Kidney epithelial cell (primary cell): ENCODE results near the gene FNDC5. TPM values are rescaled to one million over a fixed set of nuclear protein-coding genes. Genes with fewer than 3 reads are reported as not detected.

Source experiments
- DNase-seq: peaks from one replicate; pipeline ENCODE4 v3.0.0-alpha.2; 2010; ENCODE audit warnings: low read depth
- H3K27me3 ChIP-seq: 2 replicates; pipeline ENCODE4 v1.6.0; 2011; ENCODE audit warnings: low read length; ENCODE audit not compliant: control insufficient read depth, insufficient read depth
- H3K36me3 ChIP-seq: 2 replicates; pipeline ENCODE4 v1.5.1; 2011; ENCODE audit warnings: low read length; ENCODE audit not compliant: control insufficient read depth, insufficient read depth
- H3K4me3 ChIP-seq: 2 replicates; pipeline ENCODE4 v1.5.1; 2011; ENCODE audit warnings: low read depth, mild to moderate bottlenecking, control low read depth, low read length
- total RNA-seq: library from RNA; depleted of rRNA; stranded (reverse); fragments of >200 nt; gene quantifications from 2 replicates; pipeline ENCODE4 v1.2.3, GENCODE V29; 2015
- TF ChIP-seq, protein P1 (sequence below): IDR thresholded peaks from 2 replicates; pipeline ENCODE4 v1.5.1; 2011; ENCODE audit warnings: mild to moderate bottlenecking, moderate library complexity, low read length, control low read depth, inconsistent platforms; ENCODE audit not compliant: insufficient read depth, poor library complexity, severe bottlenecking

FNDC5 gene
- total RNA-seq, 1 donor from 2014 or later = 0.08 TPM

DNA sequence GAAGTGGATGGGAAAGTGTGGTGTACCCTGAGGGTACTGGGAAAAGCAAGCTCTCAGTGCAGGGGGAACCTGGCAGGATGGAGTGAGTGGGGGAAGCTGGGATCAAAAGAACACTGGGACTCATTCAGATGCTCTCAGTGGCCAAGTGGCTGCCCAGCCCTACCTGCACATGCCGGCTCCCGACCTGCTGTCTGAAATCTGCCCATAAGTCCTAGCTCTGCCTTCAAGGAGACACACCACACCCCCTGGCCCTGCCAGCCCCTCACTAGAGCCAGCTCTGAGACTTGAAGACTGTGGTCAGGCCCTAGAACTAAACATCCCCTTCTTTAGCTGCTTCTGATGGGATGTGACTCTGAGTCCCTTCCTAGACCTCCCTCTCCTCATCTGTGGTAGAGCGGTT lies 28.2 kb upstream of the FNDC5 start:
- TF ChIP-seq, protein P1, sequence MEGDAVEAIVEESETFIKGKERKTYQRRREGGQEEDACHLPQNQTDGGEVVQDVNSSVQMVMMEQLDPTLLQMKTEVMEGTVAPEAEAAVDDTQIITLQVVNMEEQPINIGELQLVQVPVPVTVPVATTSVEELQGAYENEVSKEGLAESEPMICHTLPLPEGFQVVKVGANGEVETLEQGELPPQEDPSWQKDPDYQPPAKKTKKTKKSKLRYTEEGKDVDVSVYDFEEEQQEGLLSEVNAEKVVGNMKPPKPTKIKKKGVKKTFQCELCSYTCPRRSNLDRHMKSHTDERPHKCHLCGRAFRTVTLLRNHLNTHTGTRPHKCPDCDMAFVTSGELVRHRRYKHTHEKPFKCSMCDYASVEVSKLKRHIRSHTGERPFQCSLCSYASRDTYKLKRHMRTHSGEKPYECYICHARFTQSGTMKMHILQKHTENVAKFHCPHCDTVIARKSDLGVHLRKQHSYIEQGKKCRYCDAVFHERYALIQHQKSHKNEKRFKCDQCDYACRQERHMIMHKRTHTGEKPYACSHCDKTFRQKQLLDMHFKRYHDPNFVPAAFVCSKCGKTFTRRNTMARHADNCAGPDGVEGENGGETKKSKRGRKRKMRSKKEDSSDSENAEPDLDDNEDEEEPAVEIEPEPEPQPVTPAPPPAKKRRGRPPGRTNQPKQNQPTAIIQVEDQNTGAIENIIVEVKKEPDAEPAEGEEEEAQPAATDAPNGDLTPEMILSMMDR = no peak
- DNase-seq = no peak
- no peaks in the 10 kb centered on the region for H3K36me3 ChIP-seq
- H3K27me3 ChIP-seq = no peaks in the 10 kb centered on the region
- H3K4me3 ChIP-seq = no peak overlapping the region

DNA sequence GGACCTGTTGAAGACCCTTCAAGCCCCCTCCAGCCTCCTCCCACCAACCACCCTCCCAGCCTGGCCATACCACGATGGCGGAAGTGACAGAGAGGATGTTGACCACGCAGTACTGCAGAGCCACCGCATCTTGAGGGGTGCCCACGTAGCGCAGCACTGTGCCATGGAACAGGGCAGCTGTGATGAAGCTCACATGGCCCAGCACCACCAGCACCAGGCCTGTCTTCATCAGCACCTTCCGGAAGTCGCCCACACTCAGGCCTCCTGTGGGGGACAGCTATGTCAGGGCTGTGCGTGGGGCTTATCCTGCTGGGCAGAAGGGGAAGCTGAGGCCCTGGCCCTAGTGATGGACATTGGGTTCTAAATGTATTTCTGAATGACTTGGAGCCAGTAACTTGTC lies 27.3 kb upstream of the FNDC5 start:
- TF ChIP-seq, protein P1 = no peak
- Histone ChIP-seq H3K4me3 (no peak overlapping the region), H3K27me3 (no peaks in the 10 kb centered on the region), H3K36me3 (no peaks in the 10 kb centered on the region)
- no peak for DNase-seq

DNA sequence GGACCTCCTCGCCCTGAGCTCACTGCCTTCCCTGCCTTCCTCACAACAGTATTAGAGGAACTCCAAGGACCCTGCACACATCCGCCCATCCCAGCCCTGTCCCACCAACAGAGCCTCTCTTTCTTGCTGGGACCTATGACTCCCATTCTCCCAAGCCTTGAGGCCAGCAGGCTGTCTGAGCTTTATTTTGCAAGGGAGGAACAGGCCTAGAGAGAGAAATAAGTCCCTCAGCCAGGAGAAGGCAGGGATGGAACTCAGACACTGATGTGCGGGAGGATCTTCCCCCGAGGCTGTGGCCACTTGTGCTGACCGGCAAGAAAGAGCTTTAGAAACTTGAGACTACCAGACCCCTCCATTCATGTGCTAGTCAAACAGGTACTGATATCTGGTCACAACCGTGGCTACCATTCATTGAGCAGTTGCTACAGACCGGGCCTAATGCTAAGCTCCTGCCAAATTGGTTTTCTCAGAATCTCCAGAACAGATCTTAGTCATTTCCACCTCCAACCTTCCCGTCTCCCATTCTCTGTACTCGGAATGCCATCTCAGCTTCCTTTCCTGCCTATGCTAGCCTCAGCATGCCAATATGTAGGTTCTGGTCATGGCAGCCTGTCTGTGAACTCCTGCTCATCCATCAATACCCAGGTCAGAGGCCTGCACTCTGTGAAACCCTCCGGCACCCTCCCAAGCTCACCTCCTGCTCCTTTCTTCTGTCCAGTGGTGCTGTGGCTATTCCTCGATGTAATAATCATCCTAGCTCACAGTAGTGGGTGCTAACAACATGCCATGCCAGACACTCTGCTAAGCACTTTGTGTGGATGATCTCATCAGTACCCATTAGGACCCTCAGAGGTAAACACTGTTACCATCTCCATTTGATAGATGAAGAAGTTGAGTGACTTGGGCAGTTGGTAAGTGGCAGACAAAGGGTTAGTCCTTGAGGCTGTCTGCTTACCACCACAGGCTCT lies 26.7 kb upstream of the FNDC5 start:
- TF ChIP-seq, protein P1 = no peak
- DNase-seq = no peak
- H3K27me3 ChIP-seq = peaks cover 4% of the 10 kb centered on the region
- no peaks in the 10 kb centered on the region for H3K36me3 ChIP-seq
- H3K4me3 ChIP-seq = no peak overlapping the region

DNA sequence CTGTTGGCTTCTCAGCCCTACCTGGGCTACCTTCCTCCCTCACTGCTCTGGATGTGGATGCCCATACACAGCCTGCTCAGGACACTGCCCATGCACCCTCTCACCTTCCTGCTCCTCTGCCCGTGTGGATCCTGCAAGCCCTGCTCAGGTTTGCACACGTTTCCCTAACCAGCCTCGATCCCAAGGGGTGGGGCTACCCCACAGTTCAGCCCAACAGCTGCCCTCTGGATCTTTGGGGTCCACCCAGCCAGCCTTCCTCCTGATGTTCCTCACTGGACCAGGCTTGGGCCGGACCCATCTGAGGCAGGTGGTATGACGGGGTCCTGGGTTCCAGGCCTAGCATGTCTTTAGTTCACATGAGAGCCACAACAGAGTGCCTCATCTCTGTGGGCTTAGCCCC lies 25.7 kb upstream of the FNDC5 start:
- H3K27me3 ChIP-seq = peaks cover 4% of the 10 kb centered on the region
- TF ChIP-seq, protein P1 = no peak
- DNase-seq = no peak
- H3K36me3 ChIP-seq = no peaks in the 10 kb centered on the region
- no peak overlapping the region for H3K4me3 ChIP-seq

DNA sequence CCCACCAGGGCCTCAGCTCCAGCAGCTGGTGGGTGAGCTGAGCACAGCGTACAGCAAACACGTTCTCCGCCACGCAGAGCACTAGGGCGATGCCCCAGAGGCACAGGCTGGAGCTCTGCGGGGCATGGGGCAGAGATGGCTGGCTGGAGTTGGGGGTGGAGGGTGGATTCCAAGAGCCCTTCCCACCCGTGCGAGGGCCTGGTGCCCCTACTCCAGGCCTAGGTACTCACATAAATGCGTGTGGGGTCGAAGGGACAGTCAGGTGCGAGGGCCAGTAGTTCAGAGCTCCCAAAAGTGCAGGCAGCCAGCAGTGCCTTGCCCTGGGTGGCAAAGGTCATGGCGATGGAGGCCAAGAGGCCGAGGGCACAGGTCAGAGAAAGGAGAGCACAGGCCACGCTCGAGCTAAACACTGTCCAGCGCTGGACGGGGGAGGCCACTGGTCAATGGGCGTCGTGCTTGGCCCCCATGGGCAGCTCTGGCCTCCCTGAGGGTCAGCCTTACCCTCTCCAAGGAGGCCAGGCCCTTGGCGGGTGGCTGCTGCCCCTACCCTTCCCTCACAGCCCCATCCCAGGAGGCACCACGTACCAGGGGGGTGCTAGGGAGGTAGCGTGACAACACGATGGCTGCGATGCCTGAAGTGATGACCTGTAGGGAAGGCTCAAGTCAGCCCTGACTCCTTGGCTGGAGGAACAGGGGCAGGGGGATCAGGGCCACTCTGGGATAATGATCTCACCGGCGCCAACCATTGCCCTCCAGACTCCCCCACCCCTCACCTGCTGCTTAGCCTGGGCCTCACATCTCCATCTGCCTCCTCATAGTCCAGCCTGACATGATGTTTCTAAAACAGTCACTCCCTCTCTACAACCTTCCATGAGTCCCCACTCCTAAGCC lies 24.9 kb upstream of the FNDC5 start:
- no peak for DNase-seq
- no peaks in the 10 kb centered on the region for H3K36me3 ChIP-seq
- no peak overlapping the region for H3K4me3 ChIP-seq
- TF ChIP-seq, protein P1 = no peak
- H3K27me3 ChIP-seq = peaks cover 4% of the 10 kb centered on the region
